ENCODE measurements around the gene PRKACG.

PRKACG gene

DNA sequence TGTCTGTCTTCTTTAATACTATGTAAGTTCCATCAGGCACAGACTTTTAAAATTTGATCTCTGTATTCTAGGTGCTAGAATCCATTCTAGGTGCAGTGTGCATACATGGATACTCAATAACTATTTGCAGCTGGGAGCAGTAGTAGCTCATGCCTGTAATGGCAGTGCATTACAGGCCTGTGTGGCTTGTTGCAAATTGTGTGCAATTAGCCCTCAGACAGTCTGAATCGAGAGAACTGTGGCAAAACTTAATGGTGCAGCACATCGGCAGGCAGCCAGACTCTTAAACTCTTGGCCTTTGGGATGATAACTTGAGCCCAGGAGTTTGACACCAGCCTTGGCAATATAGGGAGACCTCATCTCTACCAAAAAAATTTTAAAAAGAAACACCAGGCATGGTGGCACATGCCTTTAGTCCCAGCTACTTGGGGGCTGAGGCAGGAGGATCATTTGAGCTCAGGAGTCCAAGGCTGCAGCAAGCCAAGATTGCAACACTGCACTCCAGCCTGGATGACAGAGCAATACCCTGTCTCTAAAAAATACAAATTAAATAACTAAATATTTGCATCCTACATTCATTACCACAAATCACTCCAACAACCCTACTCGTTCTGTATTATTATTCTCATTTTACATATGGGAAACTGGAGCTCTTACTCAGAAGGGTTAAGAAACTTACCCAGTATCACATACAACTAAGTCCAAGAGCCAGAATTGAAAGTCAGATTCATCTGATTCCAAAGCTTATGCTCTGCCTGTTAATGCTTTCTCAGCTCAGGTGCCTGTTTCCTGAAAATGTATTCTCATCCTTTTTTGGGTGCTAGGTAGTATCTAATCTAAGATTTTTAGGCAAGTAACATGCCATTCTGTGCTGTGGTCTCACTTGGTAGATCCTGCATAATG is 30.1 kb downstream of the PRKACG start:
- DNase-seq (ENCODE audit: low read depth in 2 of 2), result no peak

DNA sequence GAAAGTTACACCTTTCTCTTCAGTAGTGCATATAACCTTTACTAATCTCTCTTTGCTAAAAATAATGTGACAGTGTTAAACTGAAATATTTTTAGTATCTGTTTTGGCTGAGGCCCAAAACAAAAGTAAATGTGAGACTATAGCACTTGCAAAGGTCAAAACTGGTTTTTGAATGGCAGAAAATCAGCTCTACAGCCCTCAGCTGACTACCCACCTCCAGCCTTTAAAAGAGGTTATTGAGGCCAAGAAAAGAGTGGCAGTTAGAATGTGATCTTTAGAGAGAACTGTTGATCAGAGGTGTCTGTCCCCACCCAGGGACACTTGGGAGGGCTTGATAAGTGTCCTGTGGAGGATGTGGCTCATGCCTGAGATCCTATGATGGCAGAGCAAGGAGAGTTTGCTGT is 30.9 kb downstream of the PRKACG start:
- no peak for DNase-seq (ENCODE audit: low read depth in 2 of 2)

- DNase-seq (ENCODE audit: low read depth in 2 of 2), result no peak
Measured at GRCh38 chr9:68981789-68982188, 32.1 kb downstream of the PRKACG start.

- no peak for DNase-seq (ENCODE audit: low read depth in 2 of 2)
Measured at GRCh38 chr9:68980341-68980914, 33.5 kb downstream of the PRKACG start.

- DNase-seq (ENCODE audit: low read depth in 2 of 2), result peak in 1 of 2 donors; percentile 10
Measured at GRCh38 chr9:68979538-68980314, 34.2 kb downstream of the PRKACG start.

GRCh38 chr9:68978501-68978900 is 35.4 kb downstream of the PRKACG start:
- no peak for DNase-seq (ENCODE audit: low read depth in 2 of 2)

DNA sequence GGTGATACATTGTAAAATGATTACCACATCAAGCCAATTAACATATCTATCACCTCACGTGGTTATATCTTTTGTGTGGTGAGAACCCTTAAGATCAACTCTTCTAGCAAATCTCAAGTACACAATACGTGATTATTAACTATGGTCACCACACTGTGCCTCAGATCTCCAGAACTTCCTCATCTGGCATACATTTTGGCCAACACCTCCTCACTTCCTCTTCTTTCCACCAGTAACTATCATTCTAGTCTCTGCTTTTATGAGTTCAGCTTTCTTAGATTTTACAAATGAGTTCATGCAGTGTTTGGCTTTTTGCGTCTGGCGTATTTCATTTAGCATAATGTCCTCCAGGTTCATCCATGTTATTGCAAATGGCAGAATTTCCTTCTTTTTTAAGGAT is 35.8 kb downstream of the PRKACG start:
- no peak for DNase-seq (ENCODE audit: low read depth in 2 of 2)

DNA sequence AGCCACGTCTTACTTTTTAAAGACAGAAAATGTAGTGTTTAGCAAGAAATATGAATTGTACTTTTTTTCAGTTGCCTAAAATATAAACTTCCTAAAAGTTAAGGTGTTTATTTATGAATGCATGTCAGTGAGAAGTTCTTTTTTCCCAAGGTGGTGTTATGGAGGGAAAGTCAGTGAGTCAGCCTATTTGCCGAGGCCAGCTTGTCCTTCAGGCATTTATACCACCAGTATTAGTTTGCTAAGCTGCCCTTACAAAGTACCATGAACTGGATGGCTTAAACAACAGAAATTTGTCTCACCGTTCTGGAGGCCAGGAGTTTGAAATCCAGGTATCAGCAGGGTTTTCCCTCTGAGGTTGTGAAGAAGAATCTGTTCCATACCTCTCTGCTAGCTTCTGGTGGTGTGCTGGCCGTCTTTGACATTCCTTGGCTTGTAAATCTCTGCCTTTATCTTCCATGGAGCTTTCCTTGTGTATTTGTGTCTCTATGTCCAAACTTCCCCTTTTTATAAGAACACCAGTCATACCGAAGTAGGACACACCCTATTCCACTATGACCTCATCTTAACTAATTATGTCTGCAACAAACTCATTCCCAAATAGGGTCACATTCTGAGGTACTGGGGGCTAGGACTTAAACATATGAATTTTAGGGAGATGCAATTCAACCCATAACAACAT is 38.4 kb downstream of the PRKACG start:
- DNase-seq (ENCODE audit: low read depth in 2 of 2), result no peak

- DNase-seq (ENCODE audit: low read depth in 2 of 2), result no peak
Measured at GRCh38 chr9:68974901-68975300, 39.0 kb downstream of the PRKACG start.

DNA sequence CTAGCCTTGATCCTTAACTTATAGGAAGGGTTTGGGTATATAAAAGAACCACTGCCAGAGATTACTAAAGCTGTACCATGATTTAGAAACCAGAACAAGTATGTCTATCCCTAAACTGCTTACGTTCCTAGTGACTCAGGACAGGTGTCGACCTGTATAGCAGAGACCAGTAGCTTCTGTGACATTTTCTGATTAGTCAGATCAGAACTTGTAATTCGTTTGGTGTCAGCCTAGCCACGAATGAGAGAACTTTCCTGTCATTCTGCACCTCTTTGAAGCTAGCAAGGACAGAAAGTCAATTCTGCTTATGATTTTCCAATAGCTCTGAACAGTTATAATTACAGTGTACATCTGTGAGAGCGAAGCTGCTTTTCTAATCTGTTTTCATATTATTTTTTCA is 39.5 kb downstream of the PRKACG start:
- DNase-seq (ENCODE audit: low read depth in 2 of 2), result no peak

- no peak for DNase-seq (ENCODE audit: low read depth in 2 of 2)
Measured at GRCh38 chr9:68973619-68974018, 40.3 kb downstream of the PRKACG start.

DNA sequence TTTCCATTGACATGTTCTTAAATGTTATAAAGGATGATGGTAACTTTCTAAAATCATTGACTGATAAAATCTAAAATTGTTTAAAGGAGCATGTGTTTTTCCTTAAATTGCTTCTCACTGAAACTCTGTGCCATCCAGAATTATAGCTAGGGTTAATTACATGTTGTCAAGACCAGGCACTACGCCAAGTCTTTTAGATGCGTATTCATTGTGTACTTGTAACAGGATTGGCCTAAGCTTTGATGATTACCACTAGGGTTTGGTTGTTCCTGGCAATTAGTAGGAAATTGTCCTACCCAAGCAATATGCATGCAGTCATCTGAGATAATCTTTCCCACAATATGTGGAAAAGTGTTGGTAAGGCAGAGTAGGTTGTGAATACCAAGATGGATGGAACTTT is 43.8 kb downstream of the PRKACG start:
- DNase-seq (ENCODE audit: low read depth in 2 of 2), result no peak

GRCh38 chr9:68969538-68969937 is 44.4 kb downstream of the PRKACG start:
- DNase-seq (ENCODE audit: low read depth in 2 of 2), result no peak

- DNase-seq (ENCODE audit: low read depth in 2 of 2), result no peak
Measured at GRCh38 chr9:68967800-68968199, 46.1 kb downstream of the PRKACG start.

DNA sequence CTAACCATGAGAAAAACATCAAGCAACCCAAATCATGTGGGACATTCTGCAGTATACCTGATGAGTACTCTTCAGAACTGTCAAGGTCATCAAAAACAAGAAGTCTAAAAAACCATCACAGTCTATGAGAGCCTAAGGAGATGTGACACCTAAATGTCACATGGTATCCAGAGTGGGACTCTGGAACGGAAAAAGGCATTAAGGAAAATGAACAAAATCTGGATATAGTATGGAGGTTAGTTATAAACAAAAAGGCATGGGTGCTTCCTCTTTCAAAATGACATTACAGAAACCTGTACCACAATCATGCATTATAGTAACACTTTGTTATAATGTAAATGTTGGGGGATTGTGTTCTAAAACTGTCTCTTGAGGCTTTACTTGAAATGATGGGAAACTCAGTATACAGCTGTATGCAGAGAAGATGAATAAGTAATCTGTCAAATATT is 47.4 kb downstream of the PRKACG start:
- DNase-seq (ENCODE audit: low read depth in 2 of 2), result no peak

- no peak for DNase-seq (ENCODE audit: low read depth in 2 of 2)
Measured at GRCh38 chr9:68964765-68965164, 49.1 kb downstream of the PRKACG start.

GRCh38 chr9:68964102-68964541 is 49.8 kb downstream of the PRKACG start:
- no peak for DNase-seq (ENCODE audit: low read depth in 2 of 2)

GRCh38 chr9:68963416-68963815 is 50.5 kb downstream of the PRKACG start:
- DNase-seq (ENCODE audit: low read depth in 2 of 2), result no peak

Data from stimulated activated CD8-positive, alpha-beta memory T cell treated with anti-CD3 and anti-CD28 coated beads, Interleukin-2, amount 100 ng/mL, for 48 hours (primary cell).